ENCODE measurements around the gene MALL.
"Not testable (repeated sequence)": the region's sequence is repeated elsewhere in the genome, so short reads cannot be mapped to it uniquely, and the experiment has no call there.

MALL gene

GRCh38 chr2:110115291-110116032 is at the start of gene MALL:
Gene MALL (minus strand): TSS chr2:110115822. CDS start chr2:110115792, 30 bp downstream.
- H3K27ac ChIP-seq (ENCODE audit: low read length), result no peak within 1 kb of the TSS
- H3K27me3 ChIP-seq (ENCODE audit: control insufficient read depth, insufficient read depth, low read length), result peaks cover 32% of the 10 kb centered on the region
- H3K9me3 ChIP-seq (ENCODE audit: control insufficient read depth, low read depth, low read length), result no peaks in the 10 kb centered on the region
- H3K4me1 ChIP-seq (ENCODE audit: control insufficient read depth, low read depth, low read length), result peaks cover 3% of the 10 kb centered on the region
- H3K36me3 ChIP-seq (ENCODE audit: control insufficient read depth, low read depth, low read length), result no peaks in the 10 kb centered on the region
- no peak within 1 kb of the TSS for H3K9ac ChIP-seq (ENCODE audit: low read length)
- peak within 1 kb of the TSS; percentile 57 for H3K4me3 ChIP-seq (ENCODE audit: low read length)

- H3K4me1 ChIP-seq (ENCODE audit: control insufficient read depth, low read depth, low read length), result no peaks in the 10 kb centered on the region
- no peak overlapping the region for H3K27ac ChIP-seq (ENCODE audit: low read length)
- H3K4me3 ChIP-seq (ENCODE audit: low read length), result no peak overlapping the region
Measured at GRCh38 chr2:110157153-110157793, 41.7 kb upstream of the MALL start.

GRCh38 chr2:110154828-110155227 is 39.2 kb upstream of the MALL start:
- not testable (repeated sequence) for H3K4me1 ChIP-seq (ENCODE audit: control insufficient read depth, low read depth, low read length); H3K27ac ChIP-seq (ENCODE audit: low read length); H3K4me3 ChIP-seq (ENCODE audit: low read length); H3K27me3 ChIP-seq (ENCODE audit: control insufficient read depth, insufficient read depth, low read length); H3K36me3 ChIP-seq (ENCODE audit: control insufficient read depth, low read depth, low read length); H3K9ac ChIP-seq (ENCODE audit: low read length)
- peaks cover 11% of the 10 kb centered on the region for H3K9me3 ChIP-seq (ENCODE audit: control insufficient read depth, low read depth, low read length)

More at GRCh38 chr2:110157153-110157793, 41.7 kb upstream of the MALL start:
- Histone ChIP-seq H3K9ac (ENCODE audit: low read length) (no peak overlapping the region), H3K27me3 (ENCODE audit: control insufficient read depth, insufficient read depth, low read length) (no peaks in the 10 kb centered on the region), H3K36me3 (ENCODE audit: control insufficient read depth, low read depth, low read length) (no peaks in the 10 kb centered on the region), H3K9me3 (ENCODE audit: control insufficient read depth, low read depth, low read length) (peaks cover 11% of the 10 kb centered on the region)

GRCh38 chr2:110154188-110154587 is 38.6 kb upstream of the MALL start:
- H3K36me3 ChIP-seq (ENCODE audit: control insufficient read depth, low read depth, low read length); H3K9ac ChIP-seq (ENCODE audit: low read length); H3K4me1 ChIP-seq (ENCODE audit: control insufficient read depth, low read depth, low read length); H3K27ac ChIP-seq (ENCODE audit: low read length); H3K4me3 ChIP-seq (ENCODE audit: low read length); H3K27me3 ChIP-seq (ENCODE audit: control insufficient read depth, insufficient read depth, low read length): not testable (repeated sequence)
- peaks cover 11% of the 10 kb centered on the region for H3K9me3 ChIP-seq (ENCODE audit: control insufficient read depth, low read depth, low read length)

GRCh38 chr2:110153416-110153815 is 37.8 kb upstream of the MALL start:
- no peak overlapping the region for H3K27ac ChIP-seq (ENCODE audit: low read length)
- no peaks in the 10 kb centered on the region for H3K27me3 ChIP-seq (ENCODE audit: control insufficient read depth, insufficient read depth, low read length)
- H3K9ac ChIP-seq (ENCODE audit: low read length), result no peak overlapping the region
- H3K36me3 ChIP-seq (ENCODE audit: control insufficient read depth, low read depth, low read length), result no peaks in the 10 kb centered on the region
- no peaks in the 10 kb centered on the region for H3K4me1 ChIP-seq (ENCODE audit: control insufficient read depth, low read depth, low read length)
- peaks cover 11% of the 10 kb centered on the region for H3K9me3 ChIP-seq (ENCODE audit: control insufficient read depth, low read depth, low read length)
- H3K4me3 ChIP-seq (ENCODE audit: low read length), result no peak overlapping the region

GRCh38 chr2:110152943-110153342 is 37.3 kb upstream of the MALL start:
- no peak overlapping the region for H3K27ac ChIP-seq (ENCODE audit: low read length)
- no peak overlapping the region for H3K4me3 ChIP-seq (ENCODE audit: low read length)
- H3K36me3 ChIP-seq (ENCODE audit: control insufficient read depth, low read depth, low read length), result no peaks in the 10 kb centered on the region
- no peak overlapping the region for H3K9ac ChIP-seq (ENCODE audit: low read length)
- peaks cover 11% of the 10 kb centered on the region for H3K9me3 ChIP-seq (ENCODE audit: control insufficient read depth, low read depth, low read length)
- H3K27me3 ChIP-seq (ENCODE audit: control insufficient read depth, insufficient read depth, low read length), result no peaks in the 10 kb centered on the region
- no peaks in the 10 kb centered on the region for H3K4me1 ChIP-seq (ENCODE audit: control insufficient read depth, low read depth, low read length)

- H3K9me3 ChIP-seq (ENCODE audit: control insufficient read depth, low read depth, low read length), result peaks cover 3% of the 10 kb centered on the region
- H3K4me3 ChIP-seq (ENCODE audit: low read length), result no peak overlapping the region
- H3K27ac ChIP-seq (ENCODE audit: low read length), result no peak overlapping the region
- H3K27me3 ChIP-seq (ENCODE audit: control insufficient read depth, insufficient read depth, low read length), result no peaks in the 10 kb centered on the region
- no peaks in the 10 kb centered on the region for H3K36me3 ChIP-seq (ENCODE audit: control insufficient read depth, low read depth, low read length)
- H3K9ac ChIP-seq (ENCODE audit: low read length), result no peak overlapping the region
- no peaks in the 10 kb centered on the region for H3K4me1 ChIP-seq (ENCODE audit: control insufficient read depth, low read depth, low read length)
Measured at GRCh38 chr2:110149330-110150220, 34.0 kb upstream of the MALL start.

- H3K27ac ChIP-seq (ENCODE audit: low read length), result no peak overlapping the region
- no peak overlapping the region for H3K9ac ChIP-seq (ENCODE audit: low read length)
- H3K36me3 ChIP-seq (ENCODE audit: control insufficient read depth, low read depth, low read length), result no peaks in the 10 kb centered on the region
- no peak overlapping the region for H3K4me3 ChIP-seq (ENCODE audit: low read length)
- H3K4me1 ChIP-seq (ENCODE audit: control insufficient read depth, low read depth, low read length), result no peaks in the 10 kb centered on the region
- no peaks in the 10 kb centered on the region for H3K27me3 ChIP-seq (ENCODE audit: control insufficient read depth, insufficient read depth, low read length)
- H3K9me3 ChIP-seq (ENCODE audit: control insufficient read depth, low read depth, low read length), result no peaks in the 10 kb centered on the region
Measured at GRCh38 chr2:110146945-110147332, 31.3 kb upstream of the MALL start.

- Histone ChIP-seq H3K27me3 (ENCODE audit: control insufficient read depth, insufficient read depth, low read length) (no peaks in the 10 kb centered on the region), H3K4me1 (ENCODE audit: control insufficient read depth, low read depth, low read length) (no peaks in the 10 kb centered on the region), H3K4me3 (ENCODE audit: low read length) (no peak overlapping the region), H3K9me3 (ENCODE audit: control insufficient read depth, low read depth, low read length) (no peaks in the 10 kb centered on the region), H3K27ac (ENCODE audit: low read length) (no peak overlapping the region), H3K36me3 (ENCODE audit: control insufficient read depth, low read depth, low read length) (no peaks in the 10 kb centered on the region), H3K9ac (ENCODE audit: low read length) (no peak overlapping the region)
Measured at GRCh38 chr2:110146183-110146944, 30.7 kb upstream of the MALL start.

GRCh38 chr2:110143982-110144381 is 28.4 kb upstream of the MALL start:
- H3K9me3 ChIP-seq (ENCODE audit: control insufficient read depth, low read depth, low read length), result no peaks in the 10 kb centered on the region
- H3K27ac ChIP-seq (ENCODE audit: low read length), result no peak overlapping the region
- no peak overlapping the region for H3K9ac ChIP-seq (ENCODE audit: low read length)
- no peaks in the 10 kb centered on the region for H3K36me3 ChIP-seq (ENCODE audit: control insufficient read depth, low read depth, low read length)
- no peaks in the 10 kb centered on the region for H3K4me1 ChIP-seq (ENCODE audit: control insufficient read depth, low read depth, low read length)
- no peak overlapping the region for H3K4me3 ChIP-seq (ENCODE audit: low read length)
- H3K27me3 ChIP-seq (ENCODE audit: control insufficient read depth, insufficient read depth, low read length), result no peaks in the 10 kb centered on the region

GRCh38 chr2:110140401-110140800 is 24.8 kb upstream of the MALL start:
- Histone ChIP-seq H3K9me3 (ENCODE audit: control insufficient read depth, low read depth, low read length) (no peaks in the 10 kb centered on the region), H3K9ac (ENCODE audit: low read length) (no peak overlapping the region), H3K4me3 (ENCODE audit: low read length) (no peak overlapping the region), H3K27me3 (ENCODE audit: control insufficient read depth, insufficient read depth, low read length) (no peaks in the 10 kb centered on the region), H3K27ac (ENCODE audit: low read length) (no peak overlapping the region), H3K36me3 (ENCODE audit: control insufficient read depth, low read depth, low read length) (no peaks in the 10 kb centered on the region), H3K4me1 (ENCODE audit: control insufficient read depth, low read depth, low read length) (no peaks in the 10 kb centered on the region)
